ENCODE data around the gene MARCKSL1. TPM values are rescaled to one million over a fixed set of nuclear protein-coding genes. Genes with fewer than 3 reads are reported as not detected.
"Not testable (repeated sequence)": the region's sequence is repeated elsewhere in the genome, so short reads cannot be mapped to it uniquely, and the experiment has no call there.

MARCKSL1 gene
- total RNA-seq, 3 donors from 2014 or later, result 25.3 to 33.5 (median 27.8) TPM

GRCh38 chr1:32361308-32361673, 25.3 kb upstream of the MARCKSL1 start:
- DNase-seq (no peak), ATAC-seq (no peak)
- no peaks in the 10 kb centered on the region for H3K9me3 Mint-ChIP-seq
- H3K4me1 Mint-ChIP-seq (ENCODE audit: low read depth), result peaks cover 19% of the 10 kb centered on the region
- peaks cover 9% of the 10 kb centered on the region for H3K36me3 Mint-ChIP-seq (ENCODE audit: insufficient read depth)
- peaks cover 4% of the 10 kb centered on the region for H3K27me3 Mint-ChIP-seq (ENCODE audit: low read depth)
- no peak overlapping the region for H3K4me3 Mint-ChIP-seq

- ATAC-seq, result no peak
- Mint-ChIP-seq H3K27me3 (ENCODE audit: low read depth) (peaks cover 4% of the 10 kb centered on the region), H3K4me3 (no peak overlapping the region), H3K9me3 (no peaks in the 10 kb centered on the region), H3K4me1 (ENCODE audit: low read depth) (peaks cover 25% of the 10 kb centered on the region), H3K36me3 (ENCODE audit: insufficient read depth) (peaks cover 6% of the 10 kb centered on the region)
- DNase-seq, result no peak
Measured at GRCh38 chr1:32358435-32358834, 22.4 kb upstream of the MARCKSL1 start.

GRCh38 chr1:32357614-32358013, 21.6 kb upstream of the MARCKSL1 start:
- Mint-ChIP-seq H3K4me3 (no peak overlapping the region), H3K9me3 (no peaks in the 10 kb centered on the region), H3K36me3 (ENCODE audit: insufficient read depth) (peaks cover 4% of the 10 kb centered on the region), H3K27me3 (ENCODE audit: low read depth) (peaks cover 4% of the 10 kb centered on the region), H3K4me1 (ENCODE audit: low read depth) (peaks cover 28% of the 10 kb centered on the region)
- DNase-seq (no peak), ATAC-seq (no peak)

GRCh38 chr1:32356478-32356877, 20.4 kb upstream of the MARCKSL1 start:
- Mint-ChIP-seq H3K9me3 (no peaks in the 10 kb centered on the region), H3K27me3 (ENCODE audit: low read depth) (peaks cover 4% of the 10 kb centered on the region), H3K4me3 (no peak overlapping the region), H3K36me3 (ENCODE audit: insufficient read depth) (peaks cover 4% of the 10 kb centered on the region), H3K4me1 (ENCODE audit: low read depth) (peaks cover 27% of the 10 kb centered on the region)
- DNase-seq (no peak), ATAC-seq (no peak)

GRCh38 chr1:32355778-32356177, 19.7 kb upstream of the MARCKSL1 start:
- not testable (repeated sequence) for H3K27me3 Mint-ChIP-seq (ENCODE audit: low read depth); ATAC-seq; H3K9me3 Mint-ChIP-seq; H3K4me3 Mint-ChIP-seq; H3K36me3 Mint-ChIP-seq (ENCODE audit: insufficient read depth); DNase-seq
- peaks cover 24% of the 10 kb centered on the region for H3K4me1 Mint-ChIP-seq (ENCODE audit: low read depth)

GRCh38 chr1:32353886-32354570, 18.0 kb upstream of the MARCKSL1 start:
- peak overlapping the region; percentile 83 for H3K4me3 Mint-ChIP-seq

GRCh38 chr1:32353431-32353830, 17.4 kb upstream of the MARCKSL1 start:
- Mint-ChIP-seq H3K4me1 (ENCODE audit: low read depth) (peaks cover 33% of the 10 kb centered on the region), H3K4me3 (peak overlapping the region; percentile 83), H3K9me3 (no peaks in the 10 kb centered on the region), H3K27me3 (ENCODE audit: low read depth) (no peaks in the 10 kb centered on the region), H3K36me3 (ENCODE audit: insufficient read depth) (no peaks in the 10 kb centered on the region)
- ATAC-seq (no peak), DNase-seq (no peak)

More at GRCh38 chr1:32353886-32354570, 18.0 kb upstream of the MARCKSL1 start:
- DNase-seq, result no peak
- peaks cover 28% of the 10 kb centered on the region for H3K4me1 Mint-ChIP-seq (ENCODE audit: low read depth)
- ATAC-seq, result no peak
- H3K36me3 Mint-ChIP-seq (ENCODE audit: insufficient read depth), result no peaks in the 10 kb centered on the region
- H3K27me3 Mint-ChIP-seq (ENCODE audit: low read depth), result no peaks in the 10 kb centered on the region
- no peaks in the 10 kb centered on the region for H3K9me3 Mint-ChIP-seq

GRCh38 chr1:32352831-32353383, 16.9 kb upstream of the MARCKSL1 start:
- ATAC-seq, result no peak
- Mint-ChIP-seq H3K36me3 (ENCODE audit: insufficient read depth) (no peaks in the 10 kb centered on the region), H3K4me1 (ENCODE audit: low read depth) (peaks cover 37% of the 10 kb centered on the region), H3K9me3 (no peaks in the 10 kb centered on the region), H3K4me3 (peak overlapping the region; percentile 83), H3K27me3 (ENCODE audit: low read depth) (no peaks in the 10 kb centered on the region)
- no peak for DNase-seq

- Mint-ChIP-seq H3K4me3 (peak overlapping the region; percentile 83), H3K4me1 (ENCODE audit: low read depth) (peaks cover 37% of the 10 kb centered on the region), H3K9me3 (no peaks in the 10 kb centered on the region), H3K36me3 (ENCODE audit: insufficient read depth) (no peaks in the 10 kb centered on the region), H3K27me3 (ENCODE audit: low read depth) (no peaks in the 10 kb centered on the region)
- no peak for DNase-seq
- ATAC-seq, result no peak
Measured at GRCh38 chr1:32352239-32352745, 16.3 kb upstream of the MARCKSL1 start.

- peak overlapping the region; percentile 83 for H3K4me3 Mint-ChIP-seq
- no peaks in the 10 kb centered on the region for H3K27me3 Mint-ChIP-seq (ENCODE audit: low read depth)
- H3K9me3 Mint-ChIP-seq, result no peaks in the 10 kb centered on the region
- ATAC-seq, result peak; percentile 96 to 97
- no peaks in the 10 kb centered on the region for H3K36me3 Mint-ChIP-seq (ENCODE audit: insufficient read depth)
- DNase-seq, result peak; percentile 87
- peaks cover 37% of the 10 kb centered on the region for H3K4me1 Mint-ChIP-seq (ENCODE audit: low read depth)
Measured at GRCh38 chr1:32351399-32352238, 15.6 kb upstream of the MARCKSL1 start.

GRCh38 chr1:32350785-32351398, 14.9 kb upstream of the MARCKSL1 start:
- no peaks in the 10 kb centered on the region for H3K27me3 Mint-ChIP-seq (ENCODE audit: low read depth)
- H3K36me3 Mint-ChIP-seq (ENCODE audit: insufficient read depth), result no peaks in the 10 kb centered on the region
- ATAC-seq, result peak; percentile 71 to 72
- H3K9me3 Mint-ChIP-seq, result no peaks in the 10 kb centered on the region
- peaks cover 44% of the 10 kb centered on the region for H3K4me1 Mint-ChIP-seq (ENCODE audit: low read depth)
- DNase-seq, result peak; percentile 77
- H3K4me3 Mint-ChIP-seq, result peak overlapping the region; percentile 83

- ATAC-seq (no peak), DNase-seq (no peak)
- H3K36me3 Mint-ChIP-seq (ENCODE audit: insufficient read depth), result no peaks in the 10 kb centered on the region
- no peak overlapping the region for H3K4me3 Mint-ChIP-seq
- H3K27me3 Mint-ChIP-seq (ENCODE audit: low read depth), result no peaks in the 10 kb centered on the region
- no peaks in the 10 kb centered on the region for H3K9me3 Mint-ChIP-seq
- peaks cover 55% of the 10 kb centered on the region for H3K4me1 Mint-ChIP-seq (ENCODE audit: low read depth)
Measured at GRCh38 chr1:32349211-32349708, 13.2 kb upstream of the MARCKSL1 start.

GRCh38 chr1:32346532-32347157, 10.6 kb upstream of the MARCKSL1 start:
- Mint-ChIP-seq H3K27me3 (ENCODE audit: low read depth) (no peaks in the 10 kb centered on the region), H3K9me3 (no peaks in the 10 kb centered on the region), H3K4me1 (ENCODE audit: low read depth) (peaks cover 51% of the 10 kb centered on the region), H3K4me3 (no peak overlapping the region), H3K36me3 (ENCODE audit: insufficient read depth) (no peaks in the 10 kb centered on the region)
- DNase-seq, result no peak
- ATAC-seq, result no peak
